Activated naive CD4-positive, alpha-beta T cell (primary cell): Measurements from ENCODE around the gene OGDH.

Experiments
- DNase-seq, 4 experiments: peaks; one replicate each; lab custom pipeline; 2025; lab: John Stamatoyannopoulos, UW

The OGDH gene

GRCh38 chr7:44638611-44639557 is 32.5 kb downstream of the OGDH start:
- peak in 2 of 4 experiments; percentile 43 to 64 for DNase-seq

GRCh38 chr7:44639671-44640321 is 33.4 kb downstream of the OGDH start:
- no peak for DNase-seq

GRCh38 chr7:44643206-44643605 is 36.8 kb downstream of the OGDH start:
- no peak for DNase-seq

GRCh38 chr7:44645254-44645653 is 38.8 kb downstream of the OGDH start:
- DNase-seq: no peak

- DNase-seq: no peak
Observed at GRCh38 chr7:44645696-44646095, 39.3 kb downstream of the OGDH start.

- no peak for DNase-seq
Observed at GRCh38 chr7:44646176-44646920, 39.9 kb downstream of the OGDH start.

GRCh38 chr7:44646921-44647636 is 40.7 kb downstream of the OGDH start:
- no peak for DNase-seq

- DNase-seq: no peak
Observed at GRCh38 chr7:44647981-44648714, 41.7 kb downstream of the OGDH start.

- DNase-seq: no peak
Observed at GRCh38 chr7:44650242-44650641, 43.8 kb downstream of the OGDH start.

GRCh38 chr7:44650772-44651171 is 44.3 kb downstream of the OGDH start:
- DNase-seq: no peak

- no peak for DNase-seq
Observed at GRCh38 chr7:44652535-44652934, 46.1 kb downstream of the OGDH start.

- DNase-seq: no peak
Observed at GRCh38 chr7:44654255-44654796, 47.9 kb downstream of the OGDH start.

GRCh38 chr7:44655341-44655740 is 48.9 kb downstream of the OGDH start:
- DNase-seq: no peak

- no peak for DNase-seq
Observed at GRCh38 chr7:44658979-44659378, 52.6 kb downstream of the OGDH start.

GRCh38 chr7:44661233-44661632 is 54.8 kb downstream of the OGDH start:
- DNase-seq: no peak

GRCh38 chr7:44664780-44665461 is 58.5 kb downstream of the OGDH start:
- no peak for DNase-seq

GRCh38 chr7:44665531-44666213 is 59.2 kb downstream of the OGDH start:
- DNase-seq: no peak

GRCh38 chr7:44666566-44666965 is 60.1 kb downstream of the OGDH start:
- no peak for DNase-seq

- DNase-seq: no peak
Observed at GRCh38 chr7:44667190-44667589, 60.8 kb downstream of the OGDH start.

GRCh38 chr7:44671069-44671468 is 64.6 kb downstream of the OGDH start:
- no peak for DNase-seq
